Tongue (tissue), 3 donors: Measurements from ENCODE around the gene SEZ6L. TPM values are rescaled to one million over a fixed set of nuclear protein-coding genes. Genes with fewer than 3 reads are reported as not detected.

Experiments used
- DNase-seq: peaks from one replicate; pipeline ENCODE4 v3.0.0-alpha.2; 2015
- small RNA-seq: library from RNA; depleted of rRNA; stranded (forward); fragments of <200 nt; gene quantifications from one replicate; pipeline ENCODE3, GENCODE V24; 2014; ENCODE audit warnings: low replicate concordance
- total RNA-seq: library from RNA; depleted of rRNA; stranded (reverse); fragments of >200 nt; gene quantifications from one replicate; pipeline ENCODE4 v1.2.3, GENCODE V29; 2014

The SEZ6L gene
- total RNA-seq, 1 donor from 2014 or later, result 0.92 TPM

GRCh38 chr22:26429458-26430286 lies 260.4 kb downstream of the SEZ6L start:
- no peak for DNase-seq

GRCh38 chr22:26430600-26430999 lies 261.3 kb downstream of the SEZ6L start:
- no peak for DNase-seq

- no peak for DNase-seq
Observed at GRCh38 chr22:26431261-26431995, 262.2 kb downstream of the SEZ6L start.

DNA sequence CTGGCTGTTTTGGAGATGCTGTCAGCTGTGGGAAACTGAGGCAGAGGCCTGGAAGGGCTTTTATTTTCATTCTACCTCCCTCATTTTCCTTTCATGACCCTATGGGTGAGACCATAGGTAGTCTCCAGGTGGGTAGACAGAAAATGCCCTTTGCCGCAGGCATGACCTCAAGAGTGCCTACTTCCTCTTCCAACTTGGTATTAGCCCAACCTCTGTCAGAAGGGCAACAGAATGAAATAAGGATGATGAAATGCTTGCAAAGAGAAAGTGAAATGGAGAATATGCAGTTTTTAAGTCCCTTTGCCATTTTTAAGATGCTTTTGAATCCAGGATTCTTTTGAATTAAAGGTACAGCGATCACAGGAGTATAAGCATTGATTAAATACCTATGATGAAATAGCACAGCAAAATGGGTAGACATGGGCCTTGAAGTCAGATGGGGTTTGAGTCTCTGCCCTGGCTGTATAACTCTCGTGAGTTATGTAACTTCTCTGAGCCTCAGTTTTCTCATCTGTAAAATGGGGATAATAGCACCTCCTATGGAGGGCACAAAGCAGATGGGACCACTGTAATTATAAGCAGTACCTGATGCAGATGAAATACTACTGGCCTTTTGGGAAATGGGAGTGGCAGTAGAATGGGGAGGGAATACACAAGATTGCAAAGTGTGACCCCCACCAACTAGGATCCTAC lies 263.5 kb downstream of the SEZ6L start:
- no peak for DNase-seq

Small RNA genes within 50 kb of the gene (small RNA-seq; reads per million reads assigned to genes)
- not detected for gene RNA5SP495
